Loucy (cell line): ENCODE data around the gene NINL.
"Not testable (repeated sequence)": the region's sequence is repeated elsewhere in the genome, so short reads cannot be mapped to it uniquely, and the experiment has no call there.

Experiments used
- H2AFZ ChIP-seq: fragments of 200-600 bp; sonication (generic); 2 replicates; pipeline ENCODE4 v1.6.0; 2016; ENCODE audit warnings: antibody characterized with exemption, mild to moderate bottlenecking, low read length, moderate library complexity
- H3F3A ChIP-seq: fragments of 200-600 bp; 2 replicates; pipeline ENCODE4 v1.6.0; 2016; ENCODE audit warnings: antibody characterized with exemption, low read depth, mild to moderate bottlenecking
- H3K27me3 ChIP-seq: fragments of 200-600 bp; sonication (generic); 2 replicates; pipeline ENCODE4 v1.6.1; 2014; ENCODE audit warnings: low read length, mild to moderate bottlenecking; ENCODE audit not compliant: insufficient read depth, poor library complexity, severe bottlenecking
- H3K36me3 ChIP-seq: fragments of 200-600 bp; sonication (generic); 2 replicates; pipeline ENCODE4 v1.6.1; 2016; ENCODE audit warnings: low read length; ENCODE audit not compliant: insufficient read depth
- H3K4me1 ChIP-seq: fragments of 200-600 bp; sonication (generic); 2 replicates; pipeline ENCODE4 v1.5.1; 2014; ENCODE audit warnings: low read length, mild to moderate bottlenecking; ENCODE audit not compliant: insufficient read depth, poor library complexity, severe bottlenecking
- H3K4me2 ChIP-seq: fragments of 200-600 bp; sonication (generic); 2 replicates; pipeline ENCODE4 v1.6.0; 2014; ENCODE audit warnings: antibody characterized with exemption, low read length, low read depth, mild to moderate bottlenecking; ENCODE audit not compliant: poor library complexity, severe bottlenecking
- H3K4me3 ChIP-seq: fragments of 200-600 bp; sonication (generic); 2 replicates; pipeline ENCODE4 v1.5.1; 2014; ENCODE audit warnings: low read length, mild to moderate bottlenecking, mixed read lengths; ENCODE audit not compliant: poor library complexity, severe bottlenecking
- H3K79me2 ChIP-seq: fragments of 200-600 bp; sonication (generic); 2 replicates; pipeline ENCODE4 v1.6.1; 2014; ENCODE audit warnings: low read length; ENCODE audit not compliant: insufficient read depth
- H3K9ac ChIP-seq: fragments of 200-600 bp; sonication (generic); 2 replicates; pipeline ENCODE4 v1.6.0; 2014; ENCODE audit warnings: mild to moderate bottlenecking, low read depth, low read length, moderate library complexity; ENCODE audit not compliant: poor library complexity, severe bottlenecking
- H3K9me2 ChIP-seq: fragments of 200-600 bp; sonication (generic); replicated peaks from 2 replicates; pipeline ENCODE4 v1.6.1; 2016; ENCODE audit warnings: low read depth, low read length, mixed read lengths
- H3K9me3 ChIP-seq: fragments of 200-600 bp; sonication (generic); 2 replicates; pipeline ENCODE4 v1.6.1; 2014; ENCODE audit warnings: mild to moderate bottlenecking, antibody characterized with exemption, low read length, low read depth; ENCODE audit not compliant: insufficient read depth
- H4K20me1 ChIP-seq: fragments of 200-600 bp; sonication (generic); 2 replicates; pipeline ENCODE4 v1.6.0; 2014; ENCODE audit warnings: antibody characterized with exemption, low read length, mild to moderate bottlenecking; ENCODE audit not compliant: insufficient read depth, poor library complexity, severe bottlenecking
- CTCF ChIP-seq: fragments of 200-600 bp; sonication (generic); conservative IDR thresholded peaks from 2 replicates; pipeline ENCODE4 v1.5.1; 2014; ENCODE audit warnings: mild to moderate bottlenecking, antibody characterized with exemption, low read length
- EZH2phosphoT487 ChIP-seq: fragments of 200-600 bp; IDR thresholded peaks from 2 replicates; pipeline ENCODE4 v1.6.1; 2018; ENCODE audit warnings: antibody characterized with exemption, mild to moderate bottlenecking, moderate library complexity, borderline replicate concordance

Gene NINL

DNA sequence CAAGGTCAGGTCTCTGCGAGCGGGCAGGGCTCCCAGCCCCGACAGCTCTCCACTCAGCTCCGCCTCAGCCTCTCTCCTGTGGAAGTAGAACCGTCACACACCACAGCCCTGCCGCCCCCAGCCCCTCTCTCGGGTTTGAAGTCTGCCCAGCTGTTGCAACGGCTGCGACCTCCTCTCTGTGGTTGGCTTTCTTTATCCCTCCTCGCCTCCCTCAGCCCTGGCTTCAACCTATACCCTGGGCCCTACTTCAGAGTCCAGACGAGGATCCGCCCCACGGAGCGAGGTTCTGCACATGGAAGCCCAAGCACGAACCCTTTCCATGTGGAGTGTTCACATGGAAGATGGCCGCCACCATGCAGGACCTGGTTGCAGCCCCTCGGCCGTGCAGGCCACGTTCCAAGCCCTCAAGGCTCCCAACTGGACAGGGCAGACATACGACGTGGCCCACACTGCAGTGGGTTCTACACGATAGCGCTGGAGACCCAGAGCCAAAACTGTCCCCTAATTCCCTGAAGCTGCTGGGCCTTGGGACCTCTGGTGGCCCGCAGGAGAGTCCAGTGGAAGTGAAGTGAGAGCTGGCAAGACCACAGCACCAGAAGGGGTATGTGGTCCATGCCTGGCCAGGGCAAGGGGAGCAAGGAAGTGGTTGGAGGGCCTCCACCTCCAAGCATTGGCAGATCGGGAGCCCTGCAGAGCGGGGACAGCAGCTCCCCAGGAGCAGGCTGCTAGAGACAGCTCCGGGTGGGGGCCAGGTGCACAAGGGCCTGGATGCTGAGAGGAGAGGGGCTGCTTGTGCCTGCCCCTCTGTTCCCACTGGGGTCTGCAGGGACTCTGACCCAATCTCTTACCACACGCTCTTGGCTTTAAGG is 108.1 kb downstream of the NINL start:
- no peak overlapping the region for H3K4me2 ChIP-seq
- H3K79me2 ChIP-seq: no peaks in the 10 kb centered on the region
- H4K20me1 ChIP-seq: no peaks in the 10 kb centered on the region
- H3K9me2 ChIP-seq: no peaks in the 10 kb centered on the region
- H3F3A ChIP-seq: no peaks in the 10 kb centered on the region
- H3K9me3 ChIP-seq: no peaks in the 10 kb centered on the region
- H3K4me3 ChIP-seq: no peak overlapping the region
- no peaks in the 10 kb centered on the region for H3K27me3 ChIP-seq
- no peak overlapping the region for H3K9ac ChIP-seq
- H3K36me3 ChIP-seq: peaks cover 38% of the 10 kb centered on the region; the same call in 1 of the 2 replicates
- no peaks in the 10 kb centered on the region for H3K4me1 ChIP-seq
- TF ChIP-seq CTCF (no peak), EZH2phosphoT487 (no peak)
- no peak overlapping the region for H2AFZ ChIP-seq

- no peaks in the 10 kb centered on the region for H4K20me1 ChIP-seq
- no peaks in the 10 kb centered on the region for H3K9me2 ChIP-seq
- no peaks in the 10 kb centered on the region for H3F3A ChIP-seq
- TF ChIP-seq EZH2phosphoT487 (no peak), CTCF (no peak)
- H3K4me3 ChIP-seq: no peak overlapping the region
- H3K79me2 ChIP-seq: no peaks in the 10 kb centered on the region
- H3K36me3 ChIP-seq: peaks cover 33% of the 10 kb centered on the region; the same call in 1 of the 2 replicates
- no peaks in the 10 kb centered on the region for H3K9me3 ChIP-seq
- no peak overlapping the region for H3K4me2 ChIP-seq
- no peak overlapping the region for H3K9ac ChIP-seq
- no peaks in the 10 kb centered on the region for H3K4me1 ChIP-seq
- H2AFZ ChIP-seq: no peak overlapping the region
- H3K27me3 ChIP-seq: no peaks in the 10 kb centered on the region
Observed at GRCh38 chr20:25476106-25477013, 109.0 kb downstream of the NINL start.

- H3K4me2 ChIP-seq, H3K27me3 ChIP-seq, H3F3A ChIP-seq, H3K79me2 ChIP-seq, H2AFZ ChIP-seq, H3K4me3 ChIP-seq, H3K9ac ChIP-seq, H3K9me2 ChIP-seq, H3K9me3 ChIP-seq, H4K20me1 ChIP-seq, H3K4me1 ChIP-seq: not testable (repeated sequence)
- H3K36me3 ChIP-seq: peaks cover 17% of the 10 kb centered on the region; the same call in 1 of the 2 replicates
Observed at GRCh38 chr20:25473297-25473696, 112.0 kb downstream of the NINL start.
